K562 (cell line): ENCODE data around the gene SSTR1. TPM values are rescaled to one million over a fixed set of nuclear protein-coding genes. Genes with fewer than 3 reads are reported as not detected.

Experiments used
- ATAC-seq: fragments of 200-7000 bp; cut with Tn5 transposase; 3 replicates; pipeline ENCODE4 v1.9.1; 2020; ENCODE audit warnings: moderate library complexity
- BruUV-seq: library from RNA; stranded (reverse); fragments of 400-500 nt; replicated peaks from 2 replicates; lab custom pipeline; 2021; lab: Mats Ljungman, UMichigan
- CTCF ChIA-PET: fragments of 300-600 bp; formaldehyde crosslinking; extraction: SDS; loops from one replicate; lab custom pipeline; 2021; ENCODE audit warnings: low intra/inter-chr PET ratio; lab: Yijun Ruan, JAX
- POLR2A ChIA-PET: fragments of 300-600, 350-650 bp; sonication (Branson Sonifier 250); formaldehyde crosslinking; extraction: SDS; loops from one replicate; lab custom pipeline; 2021; ENCODE audit warnings: antibody characterized with exemption, inconsistent platforms; lab: Yijun Ruan, JAX
- DNase-seq, 4 experiments: peaks; one replicate each; pipeline versions ENCODE4 v3.0.0 to v3.0.0-alpha.2; 2011 to 2018; ENCODE audit warnings: low spot score in 3 of 4, mixed read lengths in 3 of 4; ENCODE audit errors: extremely low read depth in 1 of 4
- FAIRE-seq: peaks from 2 replicates; lab custom pipeline; 2011; peaks lifted over from hg19 to GRCh38; lab: Jason Lieb, UNC
- H2AFZ ChIP-seq: 2 replicates; pipeline ENCODE4 v1.6.0; 2011; ENCODE audit warnings: low read depth, low read length, control low read depth, inconsistent platforms
- H3K27ac ChIP-seq: fragments of 200-600 bp; 3 replicates; pipeline ENCODE4 v1.8.0; 2011; ENCODE audit warnings: low read depth, mild to moderate bottlenecking, control low read depth, inconsistent platforms, low read length, moderate library complexity, mixed read lengths; ENCODE audit errors: extremely low read depth
- H3K27me3 ChIP-seq, 2 experiments: fragments of 300-600 bp in 1 of 2; 2 replicates in 1 of 2; 3 replicates in 1 of 2; pipeline versions ENCODE4 v1.6.0 to v1.8.0; 2011; ENCODE audit warnings: inconsistent platforms in 2 of 2, low read length in 2 of 2, mild to moderate bottlenecking in 1 of 2, mixed read lengths in 1 of 2, moderate library complexity in 1 of 2; ENCODE audit not compliant: control insufficient read depth in 2 of 2, insufficient read depth in 2 of 2
- H3K36me3 ChIP-seq: fragments of 300-600 bp; 3 replicates; pipeline ENCODE4 v1.8.0; 2011; ENCODE audit warnings: mild to moderate bottlenecking, low read length, inconsistent platforms; ENCODE audit not compliant: control insufficient read depth, insufficient read depth
- H3K4me1 ChIP-seq, 2 experiments: fragments of 200-600 bp in 1 of 2; replicated peaks in 1 of 2; 2 replicates in 1 of 2; 3 replicates in 1 of 2; pipeline versions ENCODE4 v1.5.1 to v1.8.0; 2011; ENCODE audit warnings: inconsistent platforms in 2 of 2, low read length in 2 of 2, mild to moderate bottlenecking in 1 of 2, mixed read lengths in 1 of 2, moderate library complexity in 1 of 2; ENCODE audit not compliant: control insufficient read depth in 2 of 2, insufficient read depth in 2 of 2
- H3K4me2 ChIP-seq: 2 replicates; pipeline ENCODE4 v1.6.1; 2011; ENCODE audit warnings: low read length, control low read depth, inconsistent platforms, mixed read lengths; ENCODE audit not compliant: insufficient read depth
- H3K4me3 ChIP-seq: fragments of 200-600 bp; sonication (generic), shearing (Covaris generic); 2 replicates; pipeline ENCODE4 v1.5.1; 2016; ENCODE audit warnings: control low read depth, inconsistent platforms
- H3K79me2 ChIP-seq: fragments of 200-600 bp; 3 replicates; pipeline ENCODE4 v1.8.0; 2011; ENCODE audit warnings: low read length, inconsistent platforms; ENCODE audit not compliant: control insufficient read depth, insufficient read depth
- H3K9ac ChIP-seq, 2 experiments: 2 replicates each; pipeline versions ENCODE4 v1.6.0 to v1.6.1; 2011; ENCODE audit warnings: low read depth in 2 of 2, low read length in 2 of 2, control low read depth in 1 of 2, inconsistent platforms in 1 of 2, mild to moderate bottlenecking in 1 of 2, mixed read lengths in 1 of 2; ENCODE audit not compliant: insufficient read depth in 1 of 2
- H3K9me1 ChIP-seq: one replicate; pipeline ENCODE4 v1.6.0; 2011; ENCODE audit warnings: inconsistent platforms, mild to moderate bottlenecking, low read length, moderate library complexity; ENCODE audit not compliant: control insufficient read depth, insufficient read depth
- H3K9me3 ChIP-seq: replicated peaks from 2 replicates; pipeline ENCODE4 v1.5.1; 2011; ENCODE audit warnings: low read depth, low read length, inconsistent platforms; ENCODE audit not compliant: control insufficient read depth, insufficient read depth
- H4K20me1 ChIP-seq: replicated peaks from 2 replicates; pipeline ENCODE4 v1.6.1; 2011; ENCODE audit warnings: low read length, inconsistent platforms, mixed read lengths; ENCODE audit not compliant: control insufficient read depth, insufficient read depth
- C11orf30 ChIP-seq: fragments of 450-650 bp; IDR thresholded peaks from 2 replicates; pipeline ENCODE4 v1.6.1; 2016; ENCODE audit warnings: low read depth, mild to moderate bottlenecking
- HCFC1 ChIP-seq: IDR thresholded peaks from 2 replicates; pipeline ENCODE4 v1.6.1; 2012; ENCODE audit warnings: low read depth, low read length, improper control_type of control experiment
- KHSRP ChIP-seq: fragments of 450-650 bp; IDR thresholded peaks from 2 replicates; pipeline ENCODE4 v1.6.1; 2017
- SMARCE1 ChIP-seq: fragments of 450-650 bp; IDR thresholded peaks from 2 replicates; pipeline ENCODE4 v1.7.1; 2016; ENCODE audit warnings: mild to moderate bottlenecking
- STAT6 ChIP-seq: sonication (generic); formaldehyde crosslinking; IDR thresholded peaks from 2 replicates; pipeline ENCODE4 v1.8.1; 2023; ENCODE audit warnings: mild to moderate bottlenecking, missing genetic modification reagents
- THRB ChIP-seq: fragments of 450-650 bp; formaldehyde crosslinking; conservative IDR thresholded peaks from 2 replicates; pipeline ENCODE4 v1.4.0; 2022; ENCODE audit warnings: mild to moderate bottlenecking, missing genetic modification characterization
- ZC3H11A ChIP-seq: IDR thresholded peaks from 2 replicates; pipeline ENCODE4 v1.6.1; 2012; ENCODE audit warnings: low read depth, low read length, improper control_type of control experiment
- ZNF175 ChIP-seq: fragments of 200-800 bp; sonication (Bioruptor generic); IDR thresholded peaks from 2 replicates; pipeline ENCODE4 v1.6.1; 2016; ENCODE audit warnings: low read depth, mild to moderate bottlenecking, missing genetic modification characterization, missing compliant biosample characterization
- WGBS: fragments of 100-300 bp; shearing (Covaris generic); methylation state at CpG from one replicate; pipeline ENCODE4 v1.1.6; 2016; ENCODE audit warnings: low coverage, mixed read lengths; ENCODE audit not compliant: insufficient coverage; ENCODE audit errors: missing lambda C conversion rate; 5-methylcytosine and 5-hydroxymethylcytosine counted together
- in situ Hi-C: fragments of 300-500 bp; cut with MboI; formaldehyde crosslinking; loops from 4 replicates; pipeline ENCODE4 v1.15.0; 2018; ENCODE audit warnings: inconsistent platforms, mixed read lengths
- intact Hi-C: fragments of 100-400 bp; cut with micrococcal nuclease; formaldehyde crosslinking; loops from 2 replicates; pipeline ENCODE4 v1.14.2; 2022
- polyA plus RNA-seq, 8 experiments: library from polyadenylated mRNA; depleted of rRNA in 4 of 8; stranded (reverse) in 5 of 8; unstranded in 3 of 8; fragments of >200 nt; fragmentation: Nextera tagmentation in 2 of 8; fragmentation: Illumina TruSeq in 1 of 8; extraction: Ambion mirVana in 2 of 8; extraction: Trizol in 1 of 8; gene quantifications; 2 replicates each; pipeline versions ENCODE4 v1.2.1 to v1.2.3, GENCODE V29; 2011 to 2014; ENCODE audit warnings: inconsistent platforms in 1 of 8, missing spikeins in 1 of 8
- total RNA-seq, 7 experiments: library from RNA; depleted of rRNA in 6 of 7; stranded (reverse); fragments of >200 nt in 6 of 7; fragmentation: Illumina TruSeq in 2 of 7; extraction: Trizol in 2 of 7; gene quantifications; 2 replicates each; pipeline versions ENCODE4 v1.2.1 to v1.2.3, GENCODE V29; 2011 to 2021; ENCODE audit warnings: low replicate concordance in 1 of 7

The SSTR1 gene
- total and polyA plus RNA-seq, 9 of the 15 experiments (the other 6 are each of a cell fraction or from before 2014, with no cell fraction given), result not detected

GRCh38 chr14:38209572-38210557 is 2.2 kb downstream of the SSTR1 start:
- Histone ChIP-seq H3K9ac (no peak overlapping the region), H3K9me3 (no peaks in the 10 kb centered on the region), H2AFZ (no peak overlapping the region), H3K79me2 (no peaks in the 10 kb centered on the region), H3K4me2 (no peak overlapping the region), H3K36me3 (no peaks in the 10 kb centered on the region), H3K4me3 (no peak overlapping the region), H4K20me1 (no peaks in the 10 kb centered on the region), H3K9me1 (no peaks in the 10 kb centered on the region), H3K27me3 (no peaks in the 10 kb centered on the region), H3K4me1 (no peaks in the 10 kb centered on the region), H3K27ac (no peak overlapping the region)
- ATAC-seq (no peak), DNase-seq (no peak), FAIRE-seq (no peak)
- 1% methylated on average over 33 of the region's 69 CpGs for WGBS
- BruUV-seq, result no TSS peak
- intact Hi-C loops (no loop called here), in situ Hi-C loops (no loop called here)
- CTCF ChIA-PET, result no interaction called here
- POLR2A ChIA-PET, result no interaction called here
- TF ChIP-seq HCFC1 (no peak), C11orf30 (no peak), SMARCE1 (no peak), KHSRP (no peak), ZC3H11A (no peak), ZNF175 (no peak), STAT6 (CRISPR knock-in tag) (no peak), THRB (CRISPR knock-in tag) (no peak)
